Fibroblast of peridontal ligament (primary cell): ENCODE measurements around the gene ASPSCR1.

ENCODE experiments used
- DNase-seq: peaks from one replicate; pipeline ENCODE4 v3.0.0-alpha.2; 2010; ENCODE audit errors: extremely low read depth

ASPSCR1 gene, protein sequence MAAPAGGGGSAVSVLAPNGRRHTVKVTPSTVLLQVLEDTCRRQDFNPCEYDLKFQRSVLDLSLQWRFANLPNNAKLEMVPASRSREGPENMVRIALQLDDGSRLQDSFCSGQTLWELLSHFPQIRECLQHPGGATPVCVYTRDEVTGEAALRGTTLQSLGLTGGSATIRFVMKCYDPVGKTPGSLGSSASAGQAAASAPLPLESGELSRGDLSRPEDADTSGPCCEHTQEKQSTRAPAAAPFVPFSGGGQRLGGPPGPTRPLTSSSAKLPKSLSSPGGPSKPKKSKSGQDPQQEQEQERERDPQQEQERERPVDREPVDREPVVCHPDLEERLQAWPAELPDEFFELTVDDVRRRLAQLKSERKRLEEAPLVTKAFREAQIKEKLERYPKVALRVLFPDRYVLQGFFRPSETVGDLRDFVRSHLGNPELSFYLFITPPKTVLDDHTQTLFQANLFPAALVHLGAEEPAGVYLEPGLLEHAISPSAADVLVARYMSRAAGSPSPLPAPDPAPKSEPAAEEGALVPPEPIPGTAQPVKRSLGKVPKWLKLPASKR

DNA sequence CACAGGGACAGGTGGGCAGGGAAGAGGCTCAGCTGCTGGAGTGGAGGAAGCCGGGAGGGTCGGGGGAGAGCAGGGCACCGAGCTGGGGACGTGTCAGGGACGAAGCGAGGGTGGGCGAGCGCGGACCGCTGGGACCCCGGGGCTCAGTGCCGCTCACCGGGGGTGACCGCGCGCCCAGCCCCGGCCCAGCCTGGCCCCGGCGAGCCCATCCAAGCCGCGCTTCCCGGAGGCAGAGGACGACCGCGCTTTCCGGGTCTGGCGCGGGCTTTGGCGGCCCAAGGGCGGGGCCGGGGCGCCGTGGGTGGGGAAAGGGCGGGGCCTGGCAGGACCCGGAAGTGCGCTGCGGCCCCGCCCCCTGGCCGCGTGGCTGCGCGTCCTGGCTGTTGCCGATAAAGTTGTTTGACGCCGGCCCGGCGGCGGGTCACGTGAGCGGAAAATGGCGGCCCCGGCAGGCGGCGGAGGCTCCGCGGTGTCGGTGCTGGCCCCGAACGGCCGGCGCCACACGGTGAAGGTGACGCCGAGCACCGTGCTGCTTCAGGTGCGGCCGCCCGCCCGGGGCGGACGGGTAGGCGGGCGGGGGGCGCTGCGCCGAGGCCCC lies at the start of gene ASPSCR1:
Gene ASPSCR1, plus strand, starts transcription at position 419 of the 598 bp plus-strand sequence. Its CDS starts 18 bp downstream, at position 437.
- peak; percentile 85 for DNase-seq

DNA sequence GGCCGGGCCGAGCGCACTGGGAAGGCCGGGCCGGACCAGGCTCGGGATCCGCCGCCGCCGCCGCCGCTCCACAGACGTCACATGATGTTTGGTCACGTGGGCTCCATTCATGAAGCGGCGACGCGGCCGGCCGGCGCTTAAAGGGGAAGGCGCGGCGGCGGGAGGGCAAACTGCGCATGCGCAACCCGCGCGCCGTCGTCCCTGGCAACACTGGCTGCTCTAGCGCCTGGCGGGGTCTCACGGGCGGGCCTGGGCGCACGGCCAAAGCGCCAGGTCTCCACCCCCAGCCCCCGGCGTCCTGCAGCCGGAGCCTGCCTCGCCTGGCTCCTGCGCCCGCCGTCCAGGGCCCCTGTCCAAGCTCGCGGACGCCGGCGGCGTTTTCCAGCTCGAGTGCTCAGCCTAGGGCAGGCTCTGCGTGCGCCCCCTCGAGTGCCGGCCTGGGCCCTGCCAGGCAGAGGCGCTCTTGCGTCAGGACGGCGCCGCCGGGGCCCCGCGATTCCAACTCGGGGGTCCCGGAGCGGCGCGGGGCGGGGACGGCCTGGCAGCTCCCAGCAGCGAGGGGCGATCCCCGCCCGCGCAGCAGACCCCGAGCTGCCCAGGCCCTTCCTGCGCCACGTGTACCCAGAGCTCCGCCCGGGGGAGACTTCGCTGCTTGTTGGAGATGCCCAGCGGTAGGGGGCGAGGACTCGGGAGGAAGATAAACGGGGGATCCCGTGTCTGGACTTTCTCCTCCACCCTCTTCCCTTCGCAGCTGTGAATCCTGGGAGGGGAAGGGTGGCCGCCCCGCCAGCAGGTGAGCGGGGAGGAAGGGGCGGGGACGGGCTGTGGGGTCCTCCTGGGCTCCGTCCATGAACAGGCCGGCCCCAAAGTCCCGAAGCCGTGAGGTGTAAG lies 49.5 kb upstream of the ASPSCR1 start, which contains the start of gene MAFG:
Gene MAFG, minus strand, starts transcription at position 83 of the 891 bp plus-strand sequence. CDS start 4,550 bp downstream, outside the sequence.
- DNase-seq = peak; percentile 89

DNA sequence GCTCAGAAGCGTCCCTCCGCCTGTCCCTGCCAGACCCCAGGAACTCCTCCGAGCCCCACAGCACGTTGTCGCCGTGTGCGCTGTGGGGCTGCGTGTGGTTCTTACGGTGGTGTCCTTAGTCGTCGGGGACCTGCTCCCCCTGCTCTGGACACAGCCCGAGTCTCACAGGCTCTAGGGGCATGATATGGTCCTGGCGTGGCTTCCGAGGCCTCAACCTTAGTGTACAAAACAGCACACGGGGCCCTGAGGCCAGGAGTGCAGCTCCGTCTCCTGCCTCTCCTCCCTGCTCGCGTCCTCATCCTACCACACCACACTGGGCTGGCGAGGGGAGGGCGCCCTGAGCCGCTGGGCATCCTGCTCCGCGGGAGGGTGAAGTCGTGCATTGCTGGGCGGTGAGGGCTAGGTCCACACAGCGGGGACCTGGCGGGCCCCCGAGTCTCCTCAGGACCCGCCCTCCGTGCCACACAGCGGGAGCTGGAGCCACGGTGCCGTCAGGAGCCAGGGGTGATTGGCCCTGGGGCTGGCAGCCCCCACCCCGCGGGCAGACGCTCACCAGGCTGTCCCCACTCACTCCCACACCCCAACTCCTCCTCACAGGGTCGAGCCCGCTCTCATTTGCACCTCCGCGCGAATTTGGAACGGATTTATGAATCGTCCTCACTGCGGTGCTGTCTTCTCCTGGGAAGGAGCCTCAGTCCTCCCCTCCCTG lies 48.7 kb upstream of the ASPSCR1 start:
- no peak for DNase-seq

DNA sequence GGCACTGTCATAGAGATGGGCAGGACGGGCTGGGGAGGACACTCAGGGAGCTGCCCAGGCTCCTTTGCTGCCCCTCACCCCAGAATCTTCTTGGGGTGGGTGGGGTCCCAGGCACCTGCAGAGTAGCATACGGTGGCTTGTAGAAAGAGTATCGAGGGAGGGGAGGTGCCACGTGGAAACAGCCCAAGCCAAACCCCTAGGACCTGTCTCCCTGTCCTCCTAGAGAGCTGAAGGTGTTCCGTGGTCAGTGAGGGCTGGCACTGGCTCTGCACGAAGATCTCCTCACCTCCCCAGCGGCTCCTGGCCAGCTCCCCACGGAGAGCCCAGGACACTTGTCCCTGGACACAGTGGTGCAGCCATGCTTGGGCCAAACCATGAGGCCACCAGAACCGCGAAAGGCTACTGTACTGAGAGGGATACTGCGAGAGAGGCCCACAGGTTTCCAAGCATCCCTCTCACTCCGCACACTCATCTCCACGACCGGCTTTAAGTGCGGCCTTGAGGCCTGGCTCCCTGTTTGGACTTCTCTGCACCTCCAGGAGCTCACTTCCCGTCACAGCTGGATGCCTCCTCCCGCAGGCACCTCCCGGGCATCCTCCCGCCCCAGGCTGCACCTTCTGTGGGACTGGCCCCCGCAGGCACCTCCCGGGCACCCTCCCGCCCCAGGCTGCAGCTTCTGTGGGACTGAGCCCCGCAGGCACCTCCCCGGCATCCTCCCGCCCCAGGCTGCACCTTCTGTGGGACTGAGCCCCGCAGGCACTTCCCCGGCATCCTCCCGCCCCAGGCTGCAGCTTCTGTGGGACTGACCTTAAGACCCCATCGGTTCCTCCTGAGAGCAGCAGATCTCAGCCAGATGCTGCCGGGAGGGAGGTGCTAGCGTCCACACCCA lies 47.9 kb upstream of the ASPSCR1 start:
- no peak for DNase-seq

DNA sequence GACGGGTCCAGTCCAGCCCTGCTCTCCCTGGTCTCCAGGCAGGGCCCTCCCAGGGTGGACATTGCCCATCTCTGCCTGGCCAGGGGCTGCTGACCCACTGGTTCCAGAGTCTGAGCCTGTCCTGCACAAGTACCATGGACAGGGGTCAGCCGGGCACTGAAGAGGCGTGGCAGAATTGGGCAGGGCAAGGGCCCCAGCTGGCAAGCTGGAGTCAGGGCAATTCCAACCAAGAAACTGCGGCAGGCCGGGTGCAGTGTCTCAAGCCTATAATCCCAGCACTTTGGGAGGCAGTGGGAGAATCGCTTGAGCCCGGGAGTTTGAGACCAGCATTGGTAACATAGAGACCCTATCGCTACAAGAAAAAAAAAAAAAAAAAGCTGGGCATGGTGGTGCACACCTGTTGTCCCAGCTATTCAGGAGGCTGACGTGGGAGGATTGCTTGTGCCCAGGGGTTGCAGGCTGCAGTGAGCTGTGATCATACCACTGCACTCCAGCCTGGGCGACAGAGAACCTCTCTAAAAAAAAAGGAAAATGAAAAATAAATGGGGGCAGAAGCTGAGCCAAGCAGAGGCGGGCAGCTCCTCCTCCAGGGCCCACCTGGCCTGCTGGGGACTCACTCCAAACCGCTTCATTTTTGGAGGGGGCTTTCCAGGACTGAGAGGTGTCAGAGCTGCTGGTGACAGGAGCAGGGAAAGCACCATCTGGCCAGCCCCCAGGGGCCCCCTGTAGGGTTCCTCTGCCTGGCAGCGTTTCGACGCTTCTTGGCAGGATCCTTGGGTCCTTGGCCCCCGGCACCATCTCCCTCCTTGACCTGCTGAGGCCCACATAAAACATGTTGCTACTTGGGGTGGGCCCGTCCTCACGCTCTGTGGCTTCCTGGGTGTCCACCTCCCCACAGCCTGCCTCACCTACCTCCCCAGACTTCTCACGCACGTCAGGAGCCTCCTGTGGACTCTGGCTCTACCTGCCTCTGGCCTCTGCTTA lies 47.0 kb upstream of the ASPSCR1 start:
- no peak for DNase-seq

DNA sequence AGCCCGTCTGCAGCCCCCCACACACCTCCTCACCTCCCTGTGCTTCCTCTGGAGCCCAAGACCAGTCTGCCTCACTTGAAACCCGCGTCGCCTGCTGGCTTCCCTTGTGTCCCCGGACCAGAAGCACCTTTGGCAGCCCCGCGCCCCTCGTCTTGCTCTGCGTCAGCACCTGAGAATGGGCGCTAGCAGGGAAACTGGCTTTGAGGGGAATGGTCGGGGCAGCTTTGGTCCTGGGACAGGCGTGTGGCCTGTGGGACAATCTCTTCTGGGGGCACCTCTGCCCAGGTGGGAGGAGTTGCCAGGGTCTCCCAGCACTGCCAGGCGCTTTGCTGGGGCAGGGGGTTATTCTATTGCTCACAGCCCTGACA lies 46.3 kb upstream of the ASPSCR1 start:
- no peak for DNase-seq

DNA sequence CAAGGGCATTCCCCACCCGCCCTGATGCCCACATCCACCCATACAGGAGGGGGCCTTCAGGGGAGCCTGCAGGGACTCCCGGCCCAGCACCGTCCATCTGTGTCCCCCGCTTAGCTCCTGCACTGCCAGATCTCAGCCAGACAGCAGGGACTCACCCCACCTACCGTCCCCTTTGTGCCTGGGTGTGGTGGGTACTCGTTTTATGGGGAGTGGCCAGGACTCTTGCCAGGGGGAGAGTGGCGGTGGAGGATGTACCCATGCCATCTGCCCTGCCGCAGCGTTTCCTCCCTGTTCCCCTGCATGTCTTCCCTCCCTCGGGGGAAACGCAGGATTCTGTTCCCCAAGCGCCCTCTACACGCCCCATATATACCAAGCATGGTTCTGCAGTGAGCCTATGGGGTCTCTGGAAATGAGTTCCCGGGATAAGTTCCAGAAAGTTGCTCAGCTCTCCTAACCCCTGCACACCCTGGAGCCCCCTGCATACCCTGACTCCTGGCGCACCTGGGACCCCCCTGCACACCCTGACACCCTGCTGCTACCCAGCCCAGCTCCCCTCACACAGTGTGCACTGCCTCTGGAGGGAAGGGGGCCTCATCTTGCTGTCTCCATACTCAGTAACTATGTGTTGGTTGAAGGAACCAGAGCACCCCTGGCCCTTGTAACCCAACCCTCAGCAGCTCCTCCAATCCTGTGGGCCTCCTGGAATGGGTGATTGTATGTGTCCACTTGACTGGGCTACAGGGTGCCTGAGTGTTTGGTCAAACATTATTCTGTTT lies 45.7 kb upstream of the ASPSCR1 start:
- no peak for DNase-seq

DNA sequence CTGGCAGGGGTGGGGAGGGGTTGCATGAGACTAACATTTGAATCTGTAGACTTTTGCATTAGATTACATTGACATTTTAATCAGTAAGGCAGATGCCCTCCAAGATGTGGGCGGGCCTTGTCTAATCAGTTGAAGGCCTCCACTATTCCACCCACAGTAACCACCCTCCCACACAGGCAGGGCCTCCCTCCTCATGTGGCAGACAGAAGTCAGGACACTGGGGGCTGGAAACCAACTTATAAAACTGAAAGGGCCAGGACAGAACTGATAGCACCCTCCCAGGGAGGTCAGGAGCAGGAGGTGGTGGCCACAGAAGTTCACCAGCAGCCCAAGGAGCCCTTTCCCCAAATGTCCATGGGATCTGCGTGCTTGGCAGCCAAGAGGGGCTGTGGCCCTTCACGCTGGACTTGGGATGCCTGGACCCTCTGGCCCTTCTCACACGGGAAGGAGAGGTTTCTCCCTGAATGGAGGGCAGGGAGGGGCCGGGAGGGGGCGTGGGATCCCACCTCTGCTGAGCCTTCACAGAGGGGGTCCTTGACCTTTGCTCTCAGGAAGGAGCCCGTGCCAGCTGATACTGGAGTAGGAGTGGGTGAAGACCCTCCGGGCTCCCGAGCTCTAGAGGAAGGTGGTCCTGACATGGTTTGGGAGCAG lies 45.0 kb upstream of the ASPSCR1 start:
- DNase-seq = no peak

DNA sequence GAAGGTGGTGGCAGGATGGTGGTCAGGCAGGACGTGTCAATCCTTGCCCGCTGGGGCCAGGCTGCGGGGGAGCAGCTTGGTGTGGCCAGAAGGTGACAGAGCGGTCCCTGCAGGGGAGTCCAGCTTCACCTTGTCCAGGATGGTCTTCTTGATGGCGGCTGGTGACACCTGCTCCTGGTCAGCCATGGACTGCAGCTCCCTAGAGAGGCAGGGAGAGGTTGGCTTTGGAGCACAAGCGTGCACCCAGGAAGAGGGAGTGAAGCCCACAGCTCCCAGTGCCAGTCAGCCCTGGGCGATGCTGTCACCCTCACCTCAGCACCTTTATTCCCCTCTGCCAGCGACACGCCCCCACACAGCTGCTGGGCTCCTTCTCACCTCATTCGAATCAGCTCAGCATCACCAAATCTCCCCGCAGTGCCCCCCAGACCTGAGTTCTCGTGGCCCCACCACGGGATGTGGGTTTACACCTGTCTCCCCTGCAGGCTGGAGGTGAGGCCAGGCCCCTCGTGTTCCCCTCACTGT lies 44.2 kb upstream of the ASPSCR1 start:
- DNase-seq = no peak

DNA sequence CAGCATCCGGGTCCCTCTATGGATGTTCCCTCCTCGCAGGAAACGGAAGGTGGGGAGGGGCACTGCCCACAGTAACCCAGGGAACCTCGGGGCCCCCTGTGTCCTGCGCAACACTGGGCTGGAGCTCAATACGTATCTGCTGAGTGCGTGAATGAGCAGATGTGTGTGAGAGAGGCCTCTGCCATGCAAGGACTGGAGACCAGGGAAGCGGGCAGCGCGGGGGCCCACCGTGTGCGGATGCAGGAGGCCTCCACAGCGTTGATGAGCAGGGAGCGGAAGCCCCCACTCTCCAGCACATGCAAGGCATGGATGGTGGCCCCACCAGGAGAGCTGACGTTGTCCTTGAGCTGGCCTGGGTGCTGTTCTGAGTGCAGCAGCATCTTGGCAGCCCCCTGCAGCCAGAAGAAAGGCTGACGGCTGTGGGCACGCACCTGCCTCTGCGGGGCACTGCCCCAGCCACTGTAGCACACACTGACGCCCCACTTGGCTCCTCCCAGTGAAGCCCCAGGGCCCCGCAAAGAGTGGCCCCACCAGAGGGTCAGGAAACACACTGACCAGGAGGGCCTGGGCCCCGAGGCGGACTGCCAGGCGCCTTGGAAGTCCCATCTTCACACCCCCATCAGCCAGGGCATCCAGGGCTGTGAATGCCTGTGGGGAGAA lies 43.2 kb upstream of the ASPSCR1 start:
- DNase-seq = no peak

DNA sequence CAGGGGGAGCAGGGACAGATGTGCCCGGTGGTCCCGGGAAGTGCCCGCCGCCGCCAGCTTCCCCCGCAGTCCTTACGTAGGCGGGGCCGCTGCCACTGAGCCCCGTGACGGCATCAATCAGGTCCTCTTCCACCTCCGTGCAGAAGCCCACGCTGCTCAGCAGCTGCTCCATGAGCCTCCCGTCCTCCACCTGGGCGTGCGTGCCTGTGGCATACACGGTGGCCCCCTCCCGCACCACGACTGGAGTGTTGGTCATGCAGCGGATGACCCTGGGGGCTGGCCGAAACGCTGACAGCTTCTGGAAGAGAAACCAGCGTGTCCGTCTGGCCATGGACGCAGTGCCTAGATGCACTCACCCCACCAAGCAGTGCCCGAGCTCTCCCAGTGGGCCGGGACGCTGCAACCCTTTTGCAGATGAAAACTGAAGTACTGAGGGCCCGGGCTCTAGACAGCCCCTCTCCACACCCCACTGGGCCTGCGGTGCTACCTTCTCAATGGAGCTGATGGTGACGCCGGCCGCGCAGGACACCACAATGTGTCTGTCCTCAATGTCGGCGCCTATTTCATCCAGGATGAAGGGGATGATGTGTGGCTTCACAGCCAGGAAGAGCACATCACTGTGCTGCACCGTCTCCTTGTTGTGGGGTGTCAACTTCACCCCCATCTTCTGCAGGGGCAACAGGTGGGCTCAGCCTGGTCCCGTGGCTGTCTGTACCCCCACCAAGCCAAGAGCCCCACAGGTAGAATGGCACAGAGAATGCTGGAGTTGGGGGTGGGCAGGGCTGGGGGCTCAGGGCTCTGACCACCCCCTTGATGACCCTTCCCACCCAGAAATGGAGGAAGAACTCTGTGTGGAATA lies 42.4 kb upstream of the ASPSCR1 start:
- DNase-seq = no peak

DNA sequence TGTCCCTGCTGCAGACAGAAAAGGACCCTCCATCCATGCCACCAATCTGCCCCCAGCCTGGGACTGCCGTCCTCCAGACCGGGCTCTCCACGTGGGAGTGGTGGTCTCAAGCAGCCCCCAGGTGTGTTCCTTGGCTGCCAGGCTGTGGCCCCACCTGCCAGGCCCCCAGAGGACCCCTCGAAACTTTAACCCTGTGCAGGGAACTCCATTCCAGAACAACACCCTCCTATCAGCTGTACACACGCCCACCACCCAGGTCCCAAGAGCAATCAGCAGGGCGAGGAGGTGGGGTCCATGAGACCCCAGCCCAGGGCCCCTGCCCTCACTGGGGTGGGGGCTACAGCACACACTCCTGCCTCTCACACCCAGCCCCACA lies 41.7 kb upstream of the ASPSCR1 start:
- DNase-seq = no peak

DNA sequence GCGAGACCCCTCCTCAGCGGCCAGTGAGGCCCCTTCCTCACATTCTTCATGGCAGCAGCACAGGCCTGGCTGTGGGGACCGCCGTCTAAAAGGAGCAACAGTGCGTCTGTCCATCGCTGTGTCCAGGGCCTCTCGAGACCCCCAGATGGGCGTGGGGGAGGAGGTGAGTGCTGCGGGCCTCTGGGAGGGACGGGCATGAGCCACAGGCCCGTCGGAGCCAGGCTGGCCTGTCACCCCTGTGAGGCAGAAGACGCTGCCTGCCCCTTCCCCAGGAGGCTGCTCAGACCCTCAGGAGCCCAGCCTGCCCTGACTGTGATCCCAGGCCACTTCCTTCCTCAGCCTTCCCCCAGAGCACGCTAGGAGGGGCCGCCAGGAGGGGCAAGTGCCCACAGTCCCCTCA lies 38.2 kb upstream of the ASPSCR1 start:
- DNase-seq = no peak

DNA sequence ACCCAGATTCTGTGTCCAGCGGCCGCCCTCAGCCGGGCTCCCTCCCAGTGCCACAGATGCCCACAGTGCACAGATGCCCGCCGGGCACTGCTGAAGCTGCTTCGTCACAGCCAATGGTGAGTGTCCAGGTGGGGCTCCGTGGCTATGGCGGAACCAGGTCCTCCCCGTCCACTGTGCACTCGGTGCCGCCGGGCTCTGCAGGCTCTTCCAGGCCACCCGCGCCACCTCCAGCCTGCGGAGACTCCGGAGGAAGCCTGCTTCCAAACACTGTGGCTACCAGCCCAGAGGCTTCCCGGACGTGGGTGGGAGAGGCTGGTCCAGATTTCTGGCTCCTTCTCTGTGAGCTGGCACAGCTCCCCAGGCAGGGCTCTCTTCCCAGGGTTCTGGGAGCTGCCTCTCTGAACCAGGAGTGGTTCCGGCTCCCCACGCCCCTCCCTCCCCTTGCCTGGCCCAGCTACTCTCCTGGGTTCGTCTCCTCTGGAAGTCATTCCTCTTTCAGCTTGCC lies 37.5 kb upstream of the ASPSCR1 start:
- peak; percentile 68 for DNase-seq

DNA sequence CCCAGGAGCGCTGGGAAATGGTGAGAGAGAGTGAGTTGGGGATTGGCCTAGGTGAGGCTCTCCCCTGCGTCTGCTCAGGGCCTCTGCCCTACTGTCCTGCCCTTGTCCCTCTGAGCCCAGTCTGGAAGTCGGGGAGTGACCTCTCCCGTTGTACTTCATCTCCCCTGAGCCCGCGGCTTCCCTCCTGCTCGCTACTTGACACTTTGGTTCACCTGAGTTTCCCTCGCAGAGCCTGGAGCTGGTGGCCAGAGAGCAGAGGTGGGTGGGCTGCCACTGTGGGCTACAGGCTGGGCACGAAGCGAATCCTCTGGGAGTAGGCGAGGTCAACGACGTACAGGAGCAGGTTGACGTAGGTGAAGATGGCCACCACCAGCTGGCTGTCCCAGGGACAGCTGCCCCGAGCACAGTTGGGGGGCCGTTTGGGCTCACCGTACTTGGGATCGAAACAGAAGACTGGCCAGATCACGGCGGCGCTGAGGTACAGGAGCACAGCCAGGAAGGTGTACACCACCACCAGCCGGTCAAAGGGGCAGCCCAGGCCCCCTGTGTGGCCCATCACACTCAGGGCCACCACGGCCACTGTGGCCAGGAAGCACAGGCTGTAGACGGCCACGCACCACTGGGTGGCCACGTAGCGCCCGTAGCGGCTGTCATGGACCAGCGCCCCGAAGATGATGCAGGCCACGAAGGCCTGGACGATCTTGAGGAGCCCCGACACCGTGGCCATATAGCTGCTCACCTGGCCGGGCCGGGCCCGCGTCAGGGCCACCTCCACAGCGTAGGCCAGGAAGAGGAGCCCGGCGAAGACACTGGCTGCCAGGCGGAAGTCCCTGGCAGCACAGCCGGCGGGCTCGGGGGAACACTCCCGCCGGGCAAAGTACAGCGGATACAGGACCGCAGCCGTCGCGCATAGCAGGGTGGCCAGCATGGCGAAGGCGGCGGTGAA lies 36.6 kb upstream of the ASPSCR1 start:
- DNase-seq = no peak
